LNCAP (cell line): ENCODE data around the gene PLCE1.

Source experiments
- CTCF ChIP-seq: fragments of 450-650 bp; IDR thresholded peaks from 2 replicates; pipeline ENCODE4 v1.5.1; 2017; ENCODE audit warnings: mild to moderate bottlenecking

Gene PLCE1

DNA sequence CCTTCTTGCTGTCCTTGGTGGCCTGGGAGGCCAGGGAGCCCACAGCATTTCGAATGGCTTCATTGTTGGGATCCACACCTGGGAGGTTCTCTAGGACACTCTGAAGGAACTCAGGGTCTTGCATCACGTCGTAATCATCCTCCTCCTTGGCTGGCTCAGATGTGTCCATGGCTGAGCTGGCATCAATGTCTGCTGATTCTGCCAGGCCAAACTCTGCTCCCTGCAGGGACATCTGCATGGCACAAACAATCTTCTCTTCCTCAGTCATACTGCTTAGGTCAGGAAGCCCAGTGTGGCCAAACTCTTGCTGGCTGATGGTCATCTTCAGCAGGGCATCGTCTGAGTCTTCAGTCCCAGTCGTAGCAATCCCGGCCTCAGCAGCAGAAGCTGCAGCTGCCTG is 34.9 kb upstream of the PLCE1 start:
- TF ChIP-seq CTCF = no peak

DNA sequence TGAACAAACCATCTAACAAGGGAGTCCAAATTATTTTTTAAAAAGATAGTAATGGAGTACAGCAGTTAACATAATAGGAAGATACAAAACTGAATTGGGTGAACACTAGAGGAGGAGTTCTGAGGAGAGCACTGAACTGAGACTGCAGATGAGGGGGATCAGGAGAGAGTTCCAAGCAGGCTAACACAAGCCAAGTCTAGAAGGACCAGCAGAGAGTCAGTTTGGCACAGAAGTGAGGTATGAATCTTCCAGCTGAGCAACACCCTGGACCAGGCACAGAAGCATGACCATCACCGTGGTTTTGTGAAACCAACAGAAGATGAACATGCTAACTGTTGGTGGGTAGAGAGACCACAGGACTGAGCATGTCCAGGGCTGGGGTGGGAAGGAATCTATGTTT is 30.8 kb upstream of the PLCE1 start:
- TF ChIP-seq CTCF = no peak

DNA sequence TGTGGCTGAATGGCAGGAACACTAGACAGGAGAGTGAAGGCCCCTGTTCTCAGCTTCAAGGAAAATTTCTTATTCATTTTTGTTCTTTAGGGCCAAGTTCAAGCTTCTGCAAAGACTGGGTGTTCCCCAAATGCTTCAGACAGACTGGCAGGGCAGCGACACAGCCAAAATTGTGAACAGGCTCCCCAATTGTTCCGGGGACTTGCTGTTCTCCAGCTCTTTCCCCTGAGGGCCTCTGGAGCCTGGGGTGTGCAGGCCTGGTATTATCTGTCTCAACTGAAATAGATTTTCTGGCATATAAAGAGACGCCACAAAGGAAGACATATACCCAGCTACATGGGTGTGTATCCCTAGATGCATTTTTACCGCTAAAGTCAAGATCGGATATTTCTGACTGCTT is 30.3 kb upstream of the PLCE1 start:
- TF ChIP-seq CTCF = no peak

GRCh38 chr10:93965911-93966310 is 27.8 kb upstream of the PLCE1 start:
- TF ChIP-seq CTCF = no peak

- TF ChIP-seq CTCF = no peak
Measured at GRCh38 chr10:93967756-93968155, 26.0 kb upstream of the PLCE1 start.

GRCh38 chr10:93968540-93968945 is 25.2 kb upstream of the PLCE1 start:
- no peak for TF ChIP-seq CTCF

DNA sequence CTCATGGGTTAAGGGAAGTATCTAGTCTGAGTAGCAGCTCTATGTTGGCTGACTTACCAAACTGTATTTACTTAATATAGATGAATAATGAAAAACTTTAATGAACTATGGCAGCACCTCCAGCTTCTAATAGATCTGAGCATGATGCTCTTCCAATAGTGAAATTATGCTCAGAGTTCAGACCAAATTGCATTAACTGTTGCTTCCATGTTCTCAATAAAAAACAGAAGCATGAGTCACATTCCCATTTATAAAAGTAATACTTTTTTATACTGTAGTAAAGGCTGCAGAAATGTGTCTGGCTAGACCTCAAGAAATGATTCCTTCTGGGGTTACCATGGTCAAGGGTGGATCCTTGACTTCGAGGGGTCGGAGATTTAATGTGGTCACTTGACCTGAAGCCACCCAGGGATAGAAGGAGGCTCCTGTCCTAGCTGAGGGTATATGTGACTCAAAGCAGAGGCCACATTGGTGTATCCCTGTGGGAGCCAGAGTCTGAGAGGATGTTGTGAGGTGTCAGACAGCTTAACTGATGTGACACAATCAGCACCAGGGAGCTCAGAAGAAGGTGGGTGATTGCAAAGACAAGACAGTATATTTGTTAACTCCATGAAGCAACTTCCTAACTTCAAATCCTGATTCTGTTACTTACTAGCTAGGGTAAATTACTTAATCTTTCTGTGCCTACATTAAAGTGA is 19.8 kb upstream of the PLCE1 start:
- no peak for TF ChIP-seq CTCF

- TF ChIP-seq CTCF = no peak
Measured at GRCh38 chr10:93977442-93977841, 16.3 kb upstream of the PLCE1 start.
